ENCODE results near the gene TMEM259. TPM values are rescaled to one million over a fixed set of nuclear protein-coding genes. Genes with fewer than 3 reads are reported as not detected.

TMEM259 gene
- total and polyA plus RNA-seq, 3 donors from 2014 or later: 164 to 405 (median 339) TPM

GRCh38 chr19:1067341-1067957 lies 46.5 kb upstream of the TMEM259 start:
- no peak for DNase-seq

GRCh38 chr19:1066748-1067340 lies 45.9 kb upstream of the TMEM259 start, which contains the start of gene ARHGAP45:
Gene ARHGAP45, plus strand, starts transcription at chr19:1067167. Its CDS starts 239 bp downstream, at chr19:1067406.
- DNase-seq: no peak
- Histone ChIP-seq H3K27ac (no peak within 1 kb of the TSS), H3K27me3 (peaks cover 4% of the 10 kb centered on the region), H3K4me3 (peak within 1 kb of the TSS; percentile 29 to 46), H3K9me3 (no peaks in the 10 kb centered on the region), H3K36me3 (ENCODE audit: low read depth, missing control alignments) (no peaks in the 10 kb centered on the region), H3K4me1 (peaks cover 4% of the 10 kb centered on the region)
- TF ChIP-seq CTCF (IDR thresholded peaks at IDR 0.05) (no peak), POLR2A (IDR thresholded peaks at IDR 0.05) (no peak)
- WGBS, 2 donors: 2 to 7% methylated on average over 8 to 43 of the region's 61 CpGs
- intact Hi-C loops (cut with DNase I; ENCODE audit: low total_unique reads): no loop called here

More at GRCh38 chr19:1067341-1067957, 46.5 kb upstream of the TMEM259 start:
- TF ChIP-seq CTCF (IDR thresholded peaks at IDR 0.05): no peak
- TF ChIP-seq POLR2A (IDR thresholded peaks at IDR 0.05): no peak
- Histone ChIP-seq H3K4me3 (peak overlapping the region; percentile 29 to 46), H3K36me3 (ENCODE audit: low read depth, missing control alignments) (no peaks in the 10 kb centered on the region), H3K4me1 (peaks cover 4% of the 10 kb centered on the region), H3K27ac (no peak overlapping the region), H3K9me3 (no peaks in the 10 kb centered on the region), H3K27me3 (peaks cover 4% of the 10 kb centered on the region)
- intact Hi-C loops (cut with DNase I; ENCODE audit: low total_unique reads): no loop called here
- 4 to 18% methylated on average over 6 to 38 of the region's 38 CpGs for WGBS, 2 donors

- no peak overlapping the region for H3K27ac ChIP-seq
- no peak for TF ChIP-seq CTCF (IDR thresholded peaks at IDR 0.05)
- no peak for TF ChIP-seq POLR2A (IDR thresholded peaks at IDR 0.05)
- H3K36me3 ChIP-seq (ENCODE audit: low read depth, missing control alignments): no peaks in the 10 kb centered on the region
- H3K9me3 ChIP-seq: no peaks in the 10 kb centered on the region
- H3K27me3 ChIP-seq: peaks cover 4% of the 10 kb centered on the region
- intact Hi-C loops (cut with DNase I; ENCODE audit: low total_unique reads): no loop called here
- 39 to 47% methylated on average over 16 to 17 of the region's 17 CpGs for WGBS, 2 donors
- peak overlapping the region in 1 of 2 donors; percentile 46 for H3K4me3 ChIP-seq
- no peak for DNase-seq
- H3K4me1 ChIP-seq: peaks cover 4% of the 10 kb centered on the region
These were observed 45.4 kb upstream of the TMEM259 start for GRCh38 chr19:1066251-1066747.

GRCh38 chr19:1065606-1066109 lies 44.7 kb upstream of the TMEM259 start:
- DNase-seq: no peak
- H3K4me1 ChIP-seq: peaks cover 4% of the 10 kb centered on the region
- WGBS, 2 donors: 67% methylated on average over 17 of the region's 17 CpGs; no CpG with 5 or more reads in 1 of the 2 donors
- H3K27me3 ChIP-seq: peaks cover 2% of the 10 kb centered on the region
- no peaks in the 10 kb centered on the region for H3K36me3 ChIP-seq (ENCODE audit: low read depth, missing control alignments)
- intact Hi-C loops (cut with DNase I; ENCODE audit: low total_unique reads): no loop called here
- no peak overlapping the region for H3K4me3 ChIP-seq
- H3K27ac ChIP-seq: no peak overlapping the region
- TF ChIP-seq POLR2A (IDR thresholded peaks at IDR 0.05): no peak
- TF ChIP-seq CTCF (IDR thresholded peaks at IDR 0.05): no peak
- H3K9me3 ChIP-seq: no peaks in the 10 kb centered on the region
